Measurements from ENCODE around the gene GATA2. TPM values are rescaled to one million over a fixed set of nuclear protein-coding genes. Genes with fewer than 3 reads are reported as not detected.

GATA2 gene
- total RNA-seq, 1 donor from 2014 or later: 56.0 TPM

DNA sequence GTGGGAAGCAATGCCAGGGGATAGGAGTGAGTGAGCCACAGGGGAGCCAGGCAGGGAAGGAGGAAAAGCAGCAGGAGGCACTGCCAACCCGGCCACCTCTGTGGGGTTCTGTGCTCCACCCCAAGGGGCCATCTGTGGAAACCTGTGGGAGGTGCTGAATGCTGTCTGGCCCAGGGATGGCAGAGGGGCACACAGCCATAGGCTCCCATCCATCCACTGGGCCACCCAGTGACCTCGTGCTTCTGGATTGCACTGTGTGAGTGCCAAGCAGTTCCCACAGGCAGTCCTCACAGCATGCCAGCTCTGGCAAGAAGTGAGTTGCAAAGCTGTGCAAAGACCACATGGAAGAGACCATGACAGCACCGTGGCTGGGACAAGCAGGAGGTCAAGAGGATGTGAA, 53.8 kb downstream of the GATA2 start:
- TF ChIP-seq, protein P1, sequence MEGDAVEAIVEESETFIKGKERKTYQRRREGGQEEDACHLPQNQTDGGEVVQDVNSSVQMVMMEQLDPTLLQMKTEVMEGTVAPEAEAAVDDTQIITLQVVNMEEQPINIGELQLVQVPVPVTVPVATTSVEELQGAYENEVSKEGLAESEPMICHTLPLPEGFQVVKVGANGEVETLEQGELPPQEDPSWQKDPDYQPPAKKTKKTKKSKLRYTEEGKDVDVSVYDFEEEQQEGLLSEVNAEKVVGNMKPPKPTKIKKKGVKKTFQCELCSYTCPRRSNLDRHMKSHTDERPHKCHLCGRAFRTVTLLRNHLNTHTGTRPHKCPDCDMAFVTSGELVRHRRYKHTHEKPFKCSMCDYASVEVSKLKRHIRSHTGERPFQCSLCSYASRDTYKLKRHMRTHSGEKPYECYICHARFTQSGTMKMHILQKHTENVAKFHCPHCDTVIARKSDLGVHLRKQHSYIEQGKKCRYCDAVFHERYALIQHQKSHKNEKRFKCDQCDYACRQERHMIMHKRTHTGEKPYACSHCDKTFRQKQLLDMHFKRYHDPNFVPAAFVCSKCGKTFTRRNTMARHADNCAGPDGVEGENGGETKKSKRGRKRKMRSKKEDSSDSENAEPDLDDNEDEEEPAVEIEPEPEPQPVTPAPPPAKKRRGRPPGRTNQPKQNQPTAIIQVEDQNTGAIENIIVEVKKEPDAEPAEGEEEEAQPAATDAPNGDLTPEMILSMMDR (IDR thresholded peaks at IDR 0.05): no peak
- intact Hi-C loops (cut with DNase I): no loop called here
- Histone ChIP-seq H3K4me3 (no peak overlapping the region), H3K27me3 (no peaks in the 10 kb centered on the region), H3K9me3 (no peaks in the 10 kb centered on the region), H3K4me1 (no peaks in the 10 kb centered on the region), H3K36me3 (no peaks in the 10 kb centered on the region), H3K27ac (no peak overlapping the region)
- no peak for DNase-seq (ENCODE audit: low spot score in 2 of 2)

DNA sequence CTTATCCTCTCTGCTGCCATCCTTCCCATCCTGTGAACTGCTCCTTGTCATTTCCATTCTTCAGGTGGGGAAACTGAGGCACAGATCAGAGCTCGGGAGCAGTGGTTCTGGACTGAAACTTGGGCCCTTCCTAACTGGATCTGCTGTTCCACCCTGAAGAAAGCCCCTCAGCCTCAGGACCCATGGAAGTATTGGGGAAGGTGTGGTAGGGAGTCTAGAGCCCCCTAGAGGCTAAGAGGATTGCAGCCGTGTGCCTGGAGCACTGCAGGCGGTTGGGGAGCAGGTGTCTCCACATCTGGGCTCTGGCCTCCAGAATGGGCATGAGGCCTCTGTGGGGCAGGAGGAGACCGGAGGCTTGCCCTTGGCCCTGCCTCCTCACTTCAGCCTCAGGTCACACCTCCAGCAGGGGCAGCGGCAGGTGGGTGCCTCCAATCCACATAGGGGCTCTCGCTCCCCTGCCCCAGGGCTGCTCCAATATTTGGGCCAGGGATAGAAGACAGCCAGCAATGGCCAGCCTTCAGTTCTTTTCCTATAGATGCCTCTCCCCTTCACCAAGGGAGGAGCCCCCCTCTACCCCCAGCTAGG, 54.4 kb downstream of the GATA2 start:
- Histone ChIP-seq H3K4me1 (no peaks in the 10 kb centered on the region), H3K27ac (no peak overlapping the region), H3K27me3 (no peaks in the 10 kb centered on the region), H3K36me3 (no peaks in the 10 kb centered on the region), H3K9me3 (no peaks in the 10 kb centered on the region), H3K4me3 (no peak overlapping the region)
- intact Hi-C loops (cut with DNase I): no loop called here
- no peak for DNase-seq (ENCODE audit: low spot score in 2 of 2)
- TF ChIP-seq, protein P1 (IDR thresholded peaks at IDR 0.05): no peak

DNA sequence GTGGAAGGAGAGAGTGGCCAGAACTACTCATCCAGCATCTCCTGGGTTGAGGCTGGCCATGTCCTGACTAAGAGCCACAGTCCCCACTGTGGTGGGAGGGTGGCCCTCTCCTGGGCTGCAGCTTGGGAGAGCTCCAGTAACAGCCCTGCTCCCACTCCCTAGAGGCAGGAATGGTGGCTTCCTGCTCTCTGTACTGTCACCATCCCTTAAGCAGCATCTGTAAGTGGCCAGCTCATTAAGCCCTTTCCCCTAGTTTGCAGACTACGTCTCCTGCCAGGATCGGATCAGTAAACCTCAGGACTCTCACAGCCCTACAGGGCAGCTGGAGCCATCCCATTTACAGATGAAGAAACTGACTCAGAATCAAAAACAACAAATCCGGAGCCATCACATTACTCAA, 56.8 kb downstream of the GATA2 start:
- DNase-seq (ENCODE audit: low spot score in 2 of 2): no peak
- H3K27ac ChIP-seq: no peak overlapping the region
- H3K27me3 ChIP-seq: peaks cover 5% of the 10 kb centered on the region
- TF ChIP-seq, protein P1 (IDR thresholded peaks at IDR 0.05): no peak
- intact Hi-C loops (cut with DNase I): no loop called here
- no peaks in the 10 kb centered on the region for H3K36me3 ChIP-seq
- H3K4me1 ChIP-seq: peaks cover 0 to 8% of the 10 kb centered on the region in 2 donors
- no peaks in the 10 kb centered on the region for H3K9me3 ChIP-seq
- no peak overlapping the region for H3K4me3 ChIP-seq

DNA sequence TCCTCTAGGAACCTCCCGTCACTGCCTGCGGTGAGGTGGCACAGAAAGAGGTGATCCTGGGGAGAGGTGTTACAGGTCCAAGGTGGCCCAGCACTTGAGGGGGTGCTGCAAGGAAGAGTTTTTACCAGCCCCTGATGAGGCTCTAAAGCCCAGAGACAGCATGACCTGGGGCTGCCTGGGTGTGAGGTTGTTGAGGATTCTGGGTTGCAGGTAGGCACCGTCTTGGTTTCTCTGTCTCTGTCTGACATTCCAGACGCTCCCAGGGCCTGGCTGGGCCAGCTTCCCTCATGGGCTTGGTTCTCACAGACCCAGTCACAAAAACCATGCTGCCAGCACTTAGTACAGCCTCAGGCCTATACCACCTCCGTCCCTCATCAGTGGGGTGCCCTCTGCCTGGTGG, 57.4 kb downstream of the GATA2 start:
- Histone ChIP-seq H3K36me3 (no peaks in the 10 kb centered on the region), H3K9me3 (no peaks in the 10 kb centered on the region), H3K27me3 (peaks cover 5% of the 10 kb centered on the region), H3K4me3 (no peak overlapping the region), H3K4me1 (peaks cover 0 to 8% of the 10 kb centered on the region in 2 donors), H3K27ac (no peak overlapping the region)
- no peak for DNase-seq (ENCODE audit: low spot score in 2 of 2)
- TF ChIP-seq, protein P1 (IDR thresholded peaks at IDR 0.05): no peak
- intact Hi-C loops (cut with DNase I): no loop called here

DNA sequence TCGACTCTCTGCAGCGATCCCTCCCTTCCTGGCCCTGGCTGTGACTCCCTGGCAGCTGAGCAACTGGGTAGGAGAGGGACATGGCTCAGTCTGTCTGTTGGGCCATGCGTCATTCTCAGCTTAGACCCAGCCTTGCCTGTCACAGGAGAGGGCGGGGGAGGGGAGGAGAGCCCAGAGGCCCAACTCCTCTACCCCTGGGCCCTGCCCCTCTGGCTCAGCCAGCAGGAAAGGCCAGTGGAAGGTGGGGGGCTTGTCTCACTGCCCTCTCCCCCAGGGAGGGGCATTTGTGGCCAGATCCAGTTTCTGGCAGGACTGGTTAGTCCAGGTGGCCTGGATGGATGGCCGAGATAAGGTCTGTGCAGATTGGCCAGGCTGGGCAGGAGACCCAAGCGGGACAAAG, 57.9 kb downstream of the GATA2 start:
- Histone ChIP-seq H3K36me3 (no peaks in the 10 kb centered on the region), H3K27ac (no peak overlapping the region), H3K4me3 (no peak overlapping the region), H3K9me3 (no peaks in the 10 kb centered on the region), H3K27me3 (peaks cover 5% of the 10 kb centered on the region), H3K4me1 (peaks cover 0 to 8% of the 10 kb centered on the region in 2 donors)
- intact Hi-C loops (cut with DNase I): no loop called here
- no peak for DNase-seq (ENCODE audit: low spot score in 2 of 2)
- TF ChIP-seq, protein P1 (IDR thresholded peaks at IDR 0.05): no peak

DNA sequence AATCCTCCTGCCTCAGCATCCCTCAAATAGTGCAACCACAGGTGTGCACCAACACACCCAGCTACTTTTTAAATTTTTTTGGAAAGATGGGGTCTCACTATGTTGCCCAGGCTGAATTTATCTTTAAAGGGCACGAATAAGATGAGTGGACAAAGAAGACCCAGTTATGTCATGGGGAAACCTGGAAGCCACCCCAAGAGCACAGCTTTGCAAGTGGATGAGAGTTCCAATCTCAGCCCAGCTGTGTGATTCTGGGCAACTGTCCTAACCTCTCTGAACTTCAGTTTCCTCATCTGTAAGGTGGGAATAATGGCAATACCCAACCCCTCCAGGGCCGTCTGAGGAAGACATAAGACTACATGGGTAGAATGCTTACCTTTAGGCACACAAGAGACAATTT, 58.5 kb downstream of the GATA2 start:
- TF ChIP-seq, protein P1 (IDR thresholded peaks at IDR 0.05): no peak
- H3K27ac ChIP-seq: no peak overlapping the region
- no peaks in the 10 kb centered on the region for H3K9me3 ChIP-seq
- H3K36me3 ChIP-seq: no peaks in the 10 kb centered on the region
- H3K27me3 ChIP-seq: peaks cover 5% of the 10 kb centered on the region
- peaks cover 0 to 8% of the 10 kb centered on the region in 2 donors for H3K4me1 ChIP-seq
- intact Hi-C loops (cut with DNase I): no loop called here
- DNase-seq (ENCODE audit: low spot score in 2 of 2): no peak
- H3K4me3 ChIP-seq: no peak overlapping the region
